IMR-90 (cell line): ENCODE results near the gene ZDHHC24. TPM values are rescaled to one million over a fixed set of nuclear protein-coding genes. Genes with fewer than 3 reads are reported as not detected.

Experiments used
- ATAC-seq: fragments of 200-7000 bp; cut with Tn5 transposase; 2 replicates; pipeline ENCODE4 v1.9.1; 2020; ENCODE audit warnings: low read depth, mild to moderate bottlenecking, moderate library complexity
- BruUV-seq: library from RNA; stranded (reverse); fragments of 400-500 nt; replicated peaks from 2 replicates; lab custom pipeline; 2021; lab: Mats Ljungman, UMichigan
- CTCF ChIA-PET: fragments of 300-600 bp; formaldehyde crosslinking; extraction: SDS; loops from one replicate; lab custom pipeline; 2021; ENCODE audit warnings: antibody characterized with exemption; lab: Yijun Ruan, JAX
- POLR2A ChIA-PET: fragments of 300-600 bp; sonication (Branson Sonifier 250); formaldehyde crosslinking; loops from one replicate; lab custom pipeline; 2022; ENCODE audit warnings: antibody characterized with exemption; ENCODE audit not compliant: unreplicated experiment; lab: Charles Lee
- DNase-seq: peaks from one replicate; pipeline ENCODE4 v3.0.0; 2013
- H2AFZ ChIP-seq: replicated peaks from 2 replicates; pipeline ENCODE3; 2013; ENCODE audit warnings: low read length, mild to moderate bottlenecking; ENCODE audit not compliant: poor library complexity
- H2AK5ac ChIP-seq: 2 replicates; pipeline ENCODE4 v1.6.1; 2013; ENCODE audit warnings: low read depth, low read length, inconsistent platforms
- H2AK9ac ChIP-seq: replicated peaks from 2 replicates; pipeline ENCODE3; 2013; ENCODE audit warnings: mild to moderate bottlenecking, low read depth, low read length, moderate library complexity; ENCODE audit not compliant: poor library complexity
- H2BK120ac ChIP-seq: 2 replicates; pipeline ENCODE4 v1.6.1; 2013; ENCODE audit warnings: low read depth, low read length, inconsistent platforms
- H2BK15ac ChIP-seq: 3 replicates; pipeline ENCODE4 v1.6.1; 2013; ENCODE audit warnings: low read depth, low read length, inconsistent platforms
- H2BK20ac ChIP-seq: 2 replicates; pipeline ENCODE4 v1.6.1; 2013; ENCODE audit warnings: low read depth, mild to moderate bottlenecking, inconsistent platforms, low read length, moderate library complexity
- H2BK5ac ChIP-seq: 2 replicates; pipeline ENCODE4 v1.6.1; 2013; ENCODE audit warnings: mild to moderate bottlenecking, low read depth, low read length, inconsistent platforms; ENCODE audit not compliant: poor library complexity, severe bottlenecking
- H3K14ac ChIP-seq: replicated peaks from 2 replicates; pipeline ENCODE4 v1.6.1; 2013; ENCODE audit warnings: low read depth, low read length, inconsistent platforms
- H3K18ac ChIP-seq: 2 replicates; pipeline ENCODE4 v1.6.1; 2013; ENCODE audit warnings: low read depth, low read length, control low read depth
- H3K23ac ChIP-seq: 2 replicates; pipeline ENCODE4 v1.6.1; 2013; ENCODE audit warnings: low read depth, low read length, inconsistent platforms
- H3K27ac ChIP-seq: 2 replicates; pipeline ENCODE4 v1.5.1; 2013; ENCODE audit warnings: mild to moderate bottlenecking, control low read depth, low read length; ENCODE audit not compliant: insufficient read depth
- H3K27me3 ChIP-seq: 2 replicates; pipeline ENCODE4 v1.6.1; 2013; ENCODE audit warnings: low read length; ENCODE audit not compliant: control insufficient read depth, insufficient read depth
- H3K36me3 ChIP-seq: 2 replicates; pipeline ENCODE4 v1.6.1; 2013; ENCODE audit warnings: low read length, mixed read lengths; ENCODE audit not compliant: control insufficient read depth, insufficient read depth
- H3K4ac ChIP-seq: 2 replicates; pipeline ENCODE4 v1.6.1; 2013; ENCODE audit warnings: low read depth, low read length, inconsistent platforms
- H3K4me1 ChIP-seq: 2 replicates; pipeline ENCODE4 v1.6.1; 2013; ENCODE audit warnings: low read length, mixed read lengths; ENCODE audit not compliant: control insufficient read depth, insufficient read depth
- H3K4me2 ChIP-seq: 2 replicates; pipeline ENCODE4 v1.6.1; 2013; ENCODE audit warnings: low read depth, mild to moderate bottlenecking, control low read depth, low read length, moderate library complexity
- H3K4me3 ChIP-seq: 2 replicates; pipeline ENCODE4 v1.5.1; 2013; ENCODE audit warnings: low read depth, mild to moderate bottlenecking, control low read depth, low read length, moderate library complexity; ENCODE audit not compliant: insufficient read depth
- H3K56ac ChIP-seq: 2 replicates; pipeline ENCODE4 v1.6.1; 2013; ENCODE audit warnings: low read length, inconsistent platforms; ENCODE audit not compliant: insufficient read depth; ENCODE audit errors: extremely low read depth
- H3K79me1 ChIP-seq, 2 experiments: 2 replicates each; pipeline ENCODE4 v1.6.1; 2013; ENCODE audit warnings: low read length in 2 of 2, inconsistent platforms in 1 of 2, low read depth in 1 of 2
- H3K9ac ChIP-seq: 2 replicates; pipeline ENCODE4 v1.6.1; 2013; ENCODE audit warnings: low read depth, low read length, control low read depth
- H3K9me1 ChIP-seq: 2 replicates; pipeline ENCODE4 v1.6.1; 2013; ENCODE audit warnings: low read length, inconsistent platforms; ENCODE audit not compliant: insufficient read depth
- H3K9me3 ChIP-seq: 2 replicates; pipeline ENCODE4 v1.6.1; 2013; ENCODE audit warnings: low read length; ENCODE audit not compliant: control insufficient read depth, insufficient read depth
- H4K20me1 ChIP-seq: 2 replicates; pipeline ENCODE4 v1.6.1; 2013; ENCODE audit warnings: low read length, inconsistent platforms; ENCODE audit not compliant: insufficient read depth
- H4K5ac ChIP-seq: 2 replicates; pipeline ENCODE4 v1.6.1; 2013; ENCODE audit warnings: mild to moderate bottlenecking, low read depth, low read length, control low read depth
- H4K8ac ChIP-seq, 2 experiments: 2 replicates each; pipeline ENCODE4 v1.6.1; 2013; ENCODE audit warnings: low read depth in 2 of 2, low read length in 2 of 2, control low read depth in 1 of 2, inconsistent platforms in 1 of 2
- H4K91ac ChIP-seq: 2 replicates; pipeline ENCODE4 v1.6.1; 2013; ENCODE audit warnings: low read depth, low read length, inconsistent platforms; ENCODE audit not compliant: insufficient read depth
- CHD1 ChIP-seq: IDR thresholded peaks from 2 replicates; pipeline ENCODE4 v1.6.1; 2012; ENCODE audit warnings: low read depth, low read length, improper control_type of control experiment
- MAZ ChIP-seq: IDR thresholded peaks from 2 replicates; pipeline ENCODE4 v1.6.1; 2012; ENCODE audit warnings: low read depth, mild to moderate bottlenecking, low read length, improper control_type of control experiment, moderate library complexity, borderline replicate concordance
- NFE2L2 ChIP-seq: fragments of 150-350 bp; IDR thresholded peaks from 2 replicates; pipeline ENCODE4 v1.6.1; 2016; ENCODE audit warnings: low read depth, mild to moderate bottlenecking, low read length
- POLR2A ChIP-seq: IDR thresholded peaks from 2 replicates; pipeline ENCODE4 v1.6.1; 2012; ENCODE audit warnings: mild to moderate bottlenecking, low read depth, low read length
- WGBS, 2 experiments: methylation state at CpG; one replicate each; pipeline versions ENCODE4 v1.1.5 to v1.1.7; 2013; ENCODE audit warnings: missing lambda C conversion rate in 2 of 2; ENCODE audit not compliant: insufficient read length in 1 of 2; ENCODE audit errors: extremely low coverage in 2 of 2; 5-methylcytosine and 5-hydroxymethylcytosine counted together
- dilution Hi-C: fragments of 300-500 bp; cut with HindIII; formaldehyde crosslinking; loops from one replicate; pipeline ENCODE4 v1.14.3; 2018; ENCODE audit warnings: low sequenced_read_pairs; ENCODE audit not compliant: unreplicated experiment
- in situ Hi-C: fragments of 300-500 bp; cut with MboI; formaldehyde crosslinking; loops from 3 replicates; pipeline ENCODE4 v1.14.3; 2019; ENCODE audit warnings: low sequenced_read_pairs, inconsistent platforms, mixed read lengths
- intact Hi-C: fragments of 100-400 bp; cut with micrococcal nuclease; formaldehyde crosslinking; loops from 2 replicates; pipeline ENCODE4 v1.10.0; 2022
- polyA plus RNA-seq, 3 experiments: library from polyadenylated mRNA; depleted of rRNA; stranded (reverse); fragments of >200 nt; gene quantifications; 2 replicates each; pipeline ENCODE4 v1.2.3, GENCODE V29; 2012; ENCODE audit warnings: low replicate concordance in 1 of 3
- total RNA-seq: library from RNA; depleted of rRNA; stranded (reverse); fragments of >200 nt; gene quantifications from 2 replicates; pipeline ENCODE4 v1.2.3, GENCODE V29; 2012

ZDHHC24 gene
- total and polyA plus RNA-seq, 2 of the 4 experiments (the other 2 are of a cell fraction) = 3.2 to 10.9 TPM

DNA sequence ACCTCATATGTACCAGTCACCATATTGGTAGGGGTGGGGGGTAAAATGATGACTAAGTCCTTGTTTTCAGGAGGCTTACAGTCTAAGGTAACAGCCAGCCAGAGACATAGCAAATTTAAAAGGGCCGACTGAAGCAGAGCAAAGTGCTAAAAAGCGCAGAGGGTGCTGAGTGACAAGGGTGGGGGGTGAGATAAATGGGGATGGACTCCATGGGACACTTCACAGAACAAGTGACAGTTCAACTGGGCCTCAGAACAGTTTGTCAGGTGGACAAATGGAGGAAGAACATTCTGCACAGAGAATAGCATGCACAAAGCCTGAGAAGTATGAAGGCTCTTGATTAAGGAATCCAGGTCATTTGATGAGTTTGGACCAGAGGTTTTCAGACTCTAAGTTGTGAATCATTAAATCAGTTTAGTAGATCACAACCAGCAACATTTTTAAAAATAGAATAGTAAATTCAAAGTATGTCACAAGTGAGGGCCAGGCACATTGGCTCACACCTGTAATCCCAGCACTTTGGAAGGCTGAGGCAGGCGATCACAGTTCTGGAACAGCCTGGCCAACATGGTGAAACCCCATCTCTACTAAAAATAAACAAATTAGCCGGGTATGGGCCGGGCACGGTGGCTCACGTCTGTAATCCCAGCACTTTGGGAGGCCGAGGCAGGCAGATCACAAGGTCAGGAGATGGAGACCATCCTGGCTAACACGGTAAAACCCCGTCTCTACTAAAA, 21.4 kb downstream of the ZDHHC24 start:
- Histone ChIP-seq H2BK5ac (no peak overlapping the region), H3K14ac (no peak overlapping the region), H2BK120ac (no peak overlapping the region), H4K91ac (no peak overlapping the region), H3K4ac (no peak overlapping the region), H3K27ac (no peak overlapping the region), H3K36me3 (peaks cover 28% of the 10 kb centered on the region), H2AFZ (no peak overlapping the region), H3K9me1 (0 out of 2 replicates have a peak, but pooled peaks cover 3% of the 10 kb centered on the region), H2BK15ac (no peak overlapping the region), H2AK9ac (no peak overlapping the region), H4K5ac (no peak overlapping the region), H3K9me3 (no peaks in the 10 kb centered on the region), H3K27me3 (no peaks in the 10 kb centered on the region), H3K56ac (no peak overlapping the region), H3K79me1 (no peaks in the 10 kb centered on the region), H3K9ac (no peak overlapping the region), H3K4me1 (no peaks in the 10 kb centered on the region), H2BK20ac (no peak overlapping the region), H3K18ac (no peak overlapping the region), H2AK5ac (no peak overlapping the region), H4K8ac (no peak overlapping the region), H3K23ac (no peak overlapping the region), H3K4me3 (no peak overlapping the region), H4K20me1 (no peaks in the 10 kb centered on the region; the same call in 1 of the 2 replicates), H3K4me2 (no peak overlapping the region)
- TF ChIP-seq CHD1 = no peak
- no peak for TF ChIP-seq NFE2L2
- TF ChIP-seq POLR2A = no peak
- no peak for TF ChIP-seq MAZ
- BruUV-seq = no TSS peak
- ATAC-seq (no peak), DNase-seq (no peak)
- CTCF ChIA-PET = no interaction called here
- POLR2A ChIA-PET = no interaction called here
- dilution Hi-C loops = no loop called here
- WGBS, 2 experiments = no CpG with 5 or more reads among the region's 10 CpGs
- intact Hi-C loops = no loop called here
- in situ Hi-C loops = no loop called here
